PC-3 (cell line): ENCODE results near the gene TNFRSF11A. TPM values are rescaled to one million over a fixed set of nuclear protein-coding genes. Genes with fewer than 3 reads are reported as not detected.

Source experiments
- ATAC-seq: fragments of 200-7000 bp; cut with Tn5 transposase; 2 replicates; pipeline ENCODE4 v1.9.1; 2020; ENCODE audit warnings: mild to moderate bottlenecking, moderate library complexity
- BruUV-seq: library from RNA; stranded (reverse); fragments of 400-500 nt; replicated peaks from 2 replicates; lab custom pipeline; 2021; lab: Mats Ljungman, UMichigan
- CTCF ChIA-PET: fragments of 300-600 bp; sonication (Branson Sonifier 250); formaldehyde crosslinking; loops from one replicate; lab custom pipeline; 2022; ENCODE audit warnings: antibody characterized with exemption; lab: Charles Lee
- POLR2A ChIA-PET: fragments of 300-600 bp; sonication (Branson Sonifier 250); formaldehyde crosslinking; loops from one replicate; lab custom pipeline; 2022; ENCODE audit warnings: antibody characterized with exemption; ENCODE audit not compliant: unreplicated experiment; lab: Charles Lee
- DNase-seq: peaks from one replicate; pipeline ENCODE4 v3.0.0-alpha.2; 2015
- H2AFZ ChIP-seq: fragments of 300-600 bp; sonication (generic); 2 replicates; pipeline ENCODE4 v1.6.0; 2016; ENCODE audit warnings: antibody characterized with exemption, low read length
- H3F3A ChIP-seq: fragments of 300-600 bp; sonication (generic); one replicate; pipeline ENCODE4 v1.6.0; 2017; ENCODE audit warnings: antibody characterized with exemption, low read length, control low read depth, mild to moderate bottlenecking; ENCODE audit not compliant: unreplicated experiment
- H3K27ac ChIP-seq: fragments of 300-600 bp; sonication (generic); 2 replicates; pipeline ENCODE4 v1.5.1; 2016; ENCODE audit warnings: mild to moderate bottlenecking, low read length
- H3K27me3 ChIP-seq: fragments of 300-600 bp; sonication (generic); 2 replicates; pipeline ENCODE4 v1.6.1; 2016; ENCODE audit warnings: low read length, mixed read lengths
- H3K36me3 ChIP-seq: fragments of 300-600 bp; sonication (generic); 2 replicates; pipeline ENCODE4 v1.6.1; 2016; ENCODE audit warnings: low read depth, mixed run types, low read length, mixed read lengths
- H3K4me1 ChIP-seq: fragments of 300-600 bp; sonication (generic); 2 replicates; pipeline ENCODE4 v1.5.1; 2016; ENCODE audit warnings: low read length; ENCODE audit not compliant: insufficient read depth
- H3K4me2 ChIP-seq: fragments of 300-600 bp; sonication (generic); 2 replicates; pipeline ENCODE4 v1.6.0; 2016; ENCODE audit warnings: low read length
- H3K4me3 ChIP-seq: fragments of 300-600 bp; sonication (generic); 2 replicates; pipeline ENCODE4 v1.5.1; 2016; ENCODE audit warnings: mild to moderate bottlenecking, low read length, mixed read lengths
- H3K79me2 ChIP-seq: fragments of 300-600 bp; sonication (generic); 2 replicates; pipeline ENCODE4 v1.6.1; 2017; ENCODE audit warnings: low read length, mixed read lengths
- H3K9ac ChIP-seq: fragments of 300-600 bp; sonication (generic); 2 replicates; pipeline ENCODE4 v1.6.0; 2016; ENCODE audit warnings: mild to moderate bottlenecking, low read length
- H3K9me2 ChIP-seq: fragments of 300-600 bp; sonication (generic); replicated peaks from 2 replicates; pipeline ENCODE4 v1.6.1; 2016; ENCODE audit warnings: mixed run types, low read length, mixed read lengths
- H3K9me3 ChIP-seq: fragments of 300-600 bp; sonication (generic); 2 replicates; pipeline ENCODE4 v1.6.1; 2016; ENCODE audit warnings: low read length, mixed read lengths
- H4K20me1 ChIP-seq: fragments of 300-600 bp; sonication (generic); 2 replicates; pipeline ENCODE4 v1.6.1; 2016; ENCODE audit warnings: low read length, mixed read lengths
- EZH2 ChIP-seq: fragments of 300-600 bp; sonication (generic); IDR thresholded peaks from one replicate; pipeline ENCODE4 v1.6.1; 2017; ENCODE audit warnings: antibody characterized with exemption, mild to moderate bottlenecking, low read length; ENCODE audit not compliant: unreplicated experiment
- EZH2phosphoT487 ChIP-seq: fragments of 300-600 bp; sonication (generic); IDR thresholded peaks from 2 replicates; pipeline ENCODE4 v1.6.1; 2018; ENCODE audit warnings: mild to moderate bottlenecking, antibody characterized with exemption, low read length, borderline replicate concordance
- intact Hi-C: fragments of 100-400 bp; cut with micrococcal nuclease; formaldehyde crosslinking; loops from 2 replicates; pipeline ENCODE4 v1.9.0; 2023
- total RNA-seq: library from RNA; depleted of rRNA; stranded (reverse); fragments of >200 nt; gene quantifications from 2 replicates; pipeline ENCODE4 v1.2.3, GENCODE V29; 2014
- TF ChIP-seq, protein P1 (sequence below): fragments of 300-600 bp; sonication (generic); conservative IDR thresholded peaks from 2 replicates; pipeline ENCODE4 v1.5.1; 2017; ENCODE audit warnings: antibody characterized with exemption, low read depth, mild to moderate bottlenecking, low read length

Gene TNFRSF11A
- total RNA-seq, 1 experiment from 2014 or later: 26.5 TPM

GRCh38 chr18:62330650-62331049 lies 5.5 kb downstream of the TNFRSF11A start:
- Histone ChIP-seq H2AFZ (no peak overlapping the region), H3K36me3 (no peaks in the 10 kb centered on the region), H3K79me2 (peaks cover 90% of the 10 kb centered on the region), H3K4me2 (peak overlapping the region; percentile 89), H3K9ac (peak overlapping the region; percentile 56), H3F3A (peaks cover 3% of the 10 kb centered on the region), H3K4me3 (peak overlapping the region; percentile 40; the same call in 1 of the 2 replicates), H3K27me3 (no peaks in the 10 kb centered on the region), H3K9me3 (no peaks in the 10 kb centered on the region), H3K27ac (peak overlapping the region; percentile 85), H3K4me1 (peaks cover 78% of the 10 kb centered on the region), H4K20me1 (peaks cover 14% of the 10 kb centered on the region; the same call in 1 of the 2 replicates), H3K9me2 (no peaks in the 10 kb centered on the region)
- no peak for TF ChIP-seq EZH2phosphoT487
- TF ChIP-seq EZH2: no peak
- TF ChIP-seq, protein P1, sequence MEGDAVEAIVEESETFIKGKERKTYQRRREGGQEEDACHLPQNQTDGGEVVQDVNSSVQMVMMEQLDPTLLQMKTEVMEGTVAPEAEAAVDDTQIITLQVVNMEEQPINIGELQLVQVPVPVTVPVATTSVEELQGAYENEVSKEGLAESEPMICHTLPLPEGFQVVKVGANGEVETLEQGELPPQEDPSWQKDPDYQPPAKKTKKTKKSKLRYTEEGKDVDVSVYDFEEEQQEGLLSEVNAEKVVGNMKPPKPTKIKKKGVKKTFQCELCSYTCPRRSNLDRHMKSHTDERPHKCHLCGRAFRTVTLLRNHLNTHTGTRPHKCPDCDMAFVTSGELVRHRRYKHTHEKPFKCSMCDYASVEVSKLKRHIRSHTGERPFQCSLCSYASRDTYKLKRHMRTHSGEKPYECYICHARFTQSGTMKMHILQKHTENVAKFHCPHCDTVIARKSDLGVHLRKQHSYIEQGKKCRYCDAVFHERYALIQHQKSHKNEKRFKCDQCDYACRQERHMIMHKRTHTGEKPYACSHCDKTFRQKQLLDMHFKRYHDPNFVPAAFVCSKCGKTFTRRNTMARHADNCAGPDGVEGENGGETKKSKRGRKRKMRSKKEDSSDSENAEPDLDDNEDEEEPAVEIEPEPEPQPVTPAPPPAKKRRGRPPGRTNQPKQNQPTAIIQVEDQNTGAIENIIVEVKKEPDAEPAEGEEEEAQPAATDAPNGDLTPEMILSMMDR: no peak
- POLR2A ChIA-PET: no interaction called here
- no TSS peak for BruUV-seq
- CTCF ChIA-PET: interaction anchor here (0.5 to 1.7 kb wide), 2 partner anchors 64 to 69 kb away, joined by 3 to 7 read pairs; no protein-coding TSS in a partner anchor
- DNase-seq (no peak), ATAC-seq (no peak)
- intact Hi-C loops: no loop called here

DNA sequence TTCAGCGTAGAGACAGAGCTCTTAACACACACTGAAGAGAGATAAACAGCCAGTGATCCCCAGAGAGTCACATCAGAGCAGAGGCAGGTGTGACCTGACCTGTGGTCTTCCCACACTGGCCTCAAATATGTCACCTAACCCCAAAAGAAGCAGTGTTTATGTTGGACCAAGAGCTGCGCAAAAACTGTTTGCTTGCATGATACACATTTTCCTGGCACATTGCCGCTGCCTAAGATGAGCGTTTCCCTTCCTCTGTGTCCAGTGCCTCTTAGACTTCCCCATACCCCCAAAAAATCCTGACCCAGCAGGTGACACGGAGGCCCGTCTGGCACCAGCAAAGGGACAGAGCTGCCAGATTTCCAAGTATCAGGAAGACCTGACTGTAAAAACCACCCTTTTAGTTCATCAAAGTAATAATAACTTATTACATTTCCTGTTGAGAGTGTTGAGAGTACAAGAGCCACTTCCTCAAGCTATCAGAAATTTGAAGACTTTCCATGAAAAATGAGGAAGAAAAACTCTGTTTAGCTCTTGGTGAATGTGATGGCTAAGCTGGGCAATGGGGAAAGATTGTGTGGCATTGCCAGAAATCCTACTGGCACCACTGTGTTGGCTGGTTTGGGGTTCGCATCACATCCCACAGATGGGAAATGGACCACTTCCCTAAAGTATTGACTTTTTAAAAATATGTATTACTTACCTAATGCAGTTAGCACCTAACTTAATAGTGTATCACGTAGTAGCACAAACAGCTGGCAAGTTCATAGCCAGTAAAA lies 6.7 kb downstream of the TNFRSF11A start:
- Histone ChIP-seq H3K9me2 (no peaks in the 10 kb centered on the region), H3F3A (peaks cover 3% of the 10 kb centered on the region), H3K79me2 (peaks cover 90% of the 10 kb centered on the region), H3K9me3 (no peaks in the 10 kb centered on the region), H3K4me3 (no peak overlapping the region), H3K36me3 (no peaks in the 10 kb centered on the region), H4K20me1 (peaks cover 11% of the 10 kb centered on the region; the same call in 1 of the 2 replicates), H3K4me1 (peaks cover 86% of the 10 kb centered on the region), H3K4me2 (0 out of 2 replicates have a peak overlapping the region, but pooled peaks have one; percentile 15), H2AFZ (no peak overlapping the region), H3K9ac (no peak overlapping the region), H3K27ac (peak overlapping the region; percentile 5; the same call in 1 of the 2 replicates), H3K27me3 (no peaks in the 10 kb centered on the region)
- BruUV-seq: no TSS peak
- DNase-seq: peak; percentile 43
- ChIA-PET POLR2A (no interaction called here), CTCF (no interaction called here)
- ATAC-seq: no peak
- no peak for TF ChIP-seq EZH2phosphoT487
- TF ChIP-seq EZH2: no peak
- TF ChIP-seq, protein P1: no peak
- intact Hi-C loops: no loop called here

DNA sequence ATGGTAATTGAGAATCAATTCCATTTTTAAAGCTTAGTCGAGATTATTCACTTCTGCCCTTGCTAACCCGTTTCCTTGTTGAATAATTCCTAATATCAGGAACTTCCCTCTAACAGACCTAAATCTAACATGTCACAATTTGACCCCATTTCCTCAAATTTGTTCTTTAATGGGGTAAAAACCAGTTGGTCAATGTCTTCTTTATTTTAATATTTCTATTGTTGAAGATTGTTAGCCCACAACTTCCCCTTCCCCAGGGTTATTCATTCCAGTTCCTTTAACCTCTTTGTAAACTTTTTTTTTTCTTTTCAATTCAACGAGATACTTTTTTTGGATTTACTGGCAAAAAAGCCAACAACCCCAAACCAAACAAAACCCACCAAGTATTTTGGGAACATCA lies 7.3 kb downstream of the TNFRSF11A start:
- ChIA-PET CTCF (no interaction called here), POLR2A (no interaction called here)
- no peak overlapping the region for H3K9ac ChIP-seq
- H3K36me3 ChIP-seq: no peaks in the 10 kb centered on the region
- peaks cover 3% of the 10 kb centered on the region for H3F3A ChIP-seq
- no peak overlapping the region for H3K4me2 ChIP-seq
- BruUV-seq: no TSS peak
- peaks cover 6% of the 10 kb centered on the region; the same call in 1 of the 2 replicates for H4K20me1 ChIP-seq
- H2AFZ ChIP-seq: no peak overlapping the region
- ATAC-seq (no peak), DNase-seq (no peak)
- H3K27me3 ChIP-seq: no peaks in the 10 kb centered on the region
- no peak overlapping the region for H3K4me3 ChIP-seq
- no peaks in the 10 kb centered on the region for H3K9me3 ChIP-seq
- no peaks in the 10 kb centered on the region for H3K9me2 ChIP-seq
- peaks cover 86% of the 10 kb centered on the region for H3K4me1 ChIP-seq
- peaks cover 89% of the 10 kb centered on the region for H3K79me2 ChIP-seq
- TF ChIP-seq EZH2phosphoT487 (no peak), EZH2 (no peak)
- TF ChIP-seq, protein P1: no peak
- intact Hi-C loops: no loop called here
- no peak overlapping the region for H3K27ac ChIP-seq
